ENCODE measurements around the gene TAC4. TPM values are rescaled to one million over a fixed set of nuclear protein-coding genes. Genes with fewer than 3 reads are reported as not detected.

The TAC4 gene
- total RNA-seq, 1 donor from 2014 or later, result not detected

DNA sequence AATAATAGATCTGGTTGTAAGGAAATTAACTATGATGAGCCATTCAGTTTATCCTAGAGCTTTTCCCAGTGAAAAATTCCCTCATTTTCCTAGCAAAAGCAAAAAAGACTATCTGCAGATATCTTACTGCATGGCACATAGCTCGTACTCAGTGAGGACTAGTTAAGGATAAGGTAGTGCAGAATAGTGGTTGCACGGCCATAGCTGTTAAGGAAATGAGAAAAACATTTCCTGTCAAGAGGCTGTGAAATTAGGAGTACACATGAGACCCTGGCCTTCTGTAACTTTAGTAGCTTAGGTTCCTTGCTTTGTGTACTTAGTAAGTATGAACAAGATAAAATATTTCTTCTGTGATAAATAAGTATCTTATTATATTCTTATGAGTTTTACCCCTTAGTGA is 49.1 kb downstream of the TAC4 start:
- no peak for DNase-seq

DNA sequence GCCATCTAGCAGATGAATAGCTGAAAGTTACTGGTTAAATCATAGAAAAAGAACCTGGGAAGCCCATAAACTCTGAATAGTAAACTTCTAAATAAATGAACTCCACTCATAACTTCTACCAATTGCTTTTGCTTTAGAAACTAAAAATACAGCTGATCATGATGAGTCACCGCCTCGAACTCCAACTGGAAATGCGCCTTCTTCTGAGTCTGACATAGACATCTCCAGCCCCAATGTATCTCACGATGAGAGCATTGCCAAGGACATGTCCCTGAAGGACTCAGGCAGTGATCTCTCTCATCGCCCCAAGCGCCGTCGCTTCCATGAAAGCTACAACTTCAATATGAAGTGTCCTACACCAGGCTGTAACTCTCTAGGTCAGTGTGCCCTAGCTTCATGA is 49.7 kb downstream of the TAC4 start:
- DNase-seq, result no peak

DNA sequence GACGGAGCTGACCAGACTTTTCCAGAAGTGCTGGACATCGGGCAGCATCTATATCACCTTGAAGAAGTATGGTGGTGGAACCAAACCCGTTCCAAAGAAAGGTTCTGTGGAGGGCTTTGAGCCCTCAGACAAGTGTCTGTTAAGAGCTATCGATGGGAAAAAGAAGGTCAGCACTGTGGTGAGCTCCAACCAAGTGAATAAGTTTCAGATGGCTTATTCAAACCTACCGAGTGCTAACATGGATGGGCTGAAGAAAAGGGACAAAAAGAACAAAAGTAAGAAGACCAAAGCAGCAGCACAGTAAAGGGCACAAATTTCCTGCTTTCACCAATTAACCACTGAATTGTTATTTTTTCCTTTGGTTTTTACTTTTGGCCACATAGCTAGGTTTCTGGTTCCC is 52.5 kb downstream of the TAC4 start:
- no peak for DNase-seq

DNA sequence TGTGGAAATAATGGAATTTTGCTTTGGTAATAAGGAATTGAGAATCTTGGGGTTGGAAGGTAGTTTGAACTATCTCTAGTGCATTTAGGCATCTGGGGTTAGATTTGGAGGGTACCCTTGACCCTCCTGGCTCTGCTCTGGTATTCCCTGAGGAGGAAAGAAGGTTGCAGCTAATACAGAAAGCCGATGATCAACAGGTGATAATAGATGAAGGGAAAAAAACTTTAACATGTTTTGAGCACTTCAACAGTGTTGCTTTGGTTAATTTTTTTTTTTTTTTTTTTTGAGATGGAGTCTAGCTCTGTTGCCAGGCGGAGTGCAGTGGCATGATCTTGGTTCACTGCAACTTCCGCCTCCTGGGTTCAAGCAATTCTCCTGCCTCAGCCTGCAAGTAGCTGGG is 54.6 kb downstream of the TAC4 start:
- no peak for DNase-seq

DNA sequence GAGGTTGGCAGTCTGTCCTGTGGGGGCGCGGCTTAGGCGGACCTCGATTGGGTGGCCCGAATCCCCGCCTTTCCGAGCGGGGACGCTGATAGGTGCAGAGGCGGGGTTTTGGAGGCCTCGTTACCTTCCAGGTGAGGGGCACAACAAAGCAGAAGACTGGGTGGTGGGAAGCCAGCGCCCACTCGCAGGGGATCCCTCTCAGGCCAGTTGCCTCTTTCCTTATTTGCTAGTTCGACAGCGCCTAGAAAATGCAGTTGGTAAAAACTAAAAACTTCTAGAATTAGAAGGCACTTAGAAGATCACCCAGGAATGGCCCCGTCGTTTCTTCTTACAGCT is 58.7 kb downstream of the TAC4 start:
- no peak for DNase-seq

DNA sequence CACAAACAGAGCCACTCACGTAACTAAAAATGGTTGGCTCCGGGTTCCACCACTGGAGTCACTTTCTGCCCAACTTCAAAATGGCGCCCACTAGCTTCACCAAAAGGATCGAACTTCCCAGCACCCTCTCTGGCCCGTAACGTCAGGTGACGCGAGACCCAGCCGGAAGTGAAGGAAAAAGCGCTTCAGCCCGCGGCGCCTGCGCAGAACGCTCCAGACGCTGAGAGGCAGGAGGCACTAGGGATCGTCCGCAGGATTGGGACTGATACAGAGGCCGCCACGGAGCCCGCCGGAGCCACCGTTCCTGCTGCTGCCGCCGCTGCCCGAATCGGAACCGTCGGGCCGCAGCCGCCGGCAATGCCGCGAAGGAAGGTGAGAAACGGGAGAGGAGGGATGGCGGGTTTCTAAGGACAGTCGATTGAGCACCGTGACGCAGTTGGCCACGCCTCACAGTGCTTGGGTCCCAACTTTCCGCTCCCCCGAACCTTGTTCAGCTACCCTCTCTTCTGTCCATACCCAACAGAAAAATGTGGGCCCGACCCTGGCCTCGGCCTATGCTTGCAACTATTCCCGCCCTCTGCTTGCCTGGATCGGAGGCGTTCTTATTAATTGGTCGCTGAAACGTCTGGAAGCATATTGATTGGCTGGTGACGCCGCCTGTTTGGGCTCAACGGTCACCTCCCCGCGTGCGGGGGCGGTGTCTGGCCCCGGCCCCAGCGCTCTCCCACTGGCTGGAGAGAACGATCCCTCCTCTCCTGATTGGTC is 59.2 kb downstream of the TAC4 start, which contains the start of gene KAT7:
TSS of gene KAT7 (plus strand) at position 204 of the 765 bp plus-strand sequence. CDS start at position 358, 154 bp downstream.
- peak; percentile 100 for DNase-seq

Other genes starting within 250 kb of the TAC4 start
- 131 TPM for gene SPOP, start 170.0 kb downstream of the TAC4 start, total RNA-seq
- 41.6 TPM for gene SLC35B1, start 140.1 kb downstream of the TAC4 start, total RNA-seq
- gene FAM117A, start 83.9 kb downstream of the TAC4 start, total RNA-seq, result 7.8 TPM
- 58.1 TPM for gene KAT7, start 59.4 kb downstream of the TAC4 start, total RNA-seq
- gene DLX4, start 121.1 kb upstream of the TAC4 start, total RNA-seq, result 1.2 TPM
- gene DLX3, start 147.2 kb upstream of the TAC4 start, total RNA-seq, result 0.82 TPM
- 42.2 TPM for gene ITGA3, start 208.0 kb upstream of the TAC4 start, total RNA-seq
- 28.2 TPM for gene PDK2, start 247.3 kb upstream of the TAC4 start, total RNA-seq

Measured in tongue (tissue), 2 donors.